ENCODE measurements around the gene MYO15A.

The MYO15A gene

GRCh38 chr17:18225121-18225641 lies 116.6 kb downstream of the MYO15A start, which contains the start of gene LLGL1:
TSS of gene LLGL1 (plus strand) at chr17:18225635. CDS start at chr17:18225683, 48 bp downstream.
- peak; percentile 85 to 90 (median 90) for DNase-seq

- DNase-seq: peak in 2 of 3 experiments; percentile 27 to 45
Observed at GRCh38 chr17:18225642-18226283, 117.2 kb downstream of the MYO15A start.

- DNase-seq: no peak
Observed at GRCh38 chr17:18226284-18226945, 117.9 kb downstream of the MYO15A start.

GRCh38 chr17:18227635-18228034 lies 119.1 kb downstream of the MYO15A start:
- DNase-seq: no peak

- no peak for DNase-seq
Observed at GRCh38 chr17:18228176-18228682, 119.7 kb downstream of the MYO15A start.

- no peak for DNase-seq
Observed at GRCh38 chr17:18229254-18229653, 120.7 kb downstream of the MYO15A start.

Data from NCI-H1417 (cell line).